ENCODE results near the gene GPBP1L1.
"Not testable (repeated sequence)": the region's sequence is repeated elsewhere in the genome, so short reads cannot be mapped to it uniquely, and the experiment has no call there.

Gene GPBP1L1

DNA sequence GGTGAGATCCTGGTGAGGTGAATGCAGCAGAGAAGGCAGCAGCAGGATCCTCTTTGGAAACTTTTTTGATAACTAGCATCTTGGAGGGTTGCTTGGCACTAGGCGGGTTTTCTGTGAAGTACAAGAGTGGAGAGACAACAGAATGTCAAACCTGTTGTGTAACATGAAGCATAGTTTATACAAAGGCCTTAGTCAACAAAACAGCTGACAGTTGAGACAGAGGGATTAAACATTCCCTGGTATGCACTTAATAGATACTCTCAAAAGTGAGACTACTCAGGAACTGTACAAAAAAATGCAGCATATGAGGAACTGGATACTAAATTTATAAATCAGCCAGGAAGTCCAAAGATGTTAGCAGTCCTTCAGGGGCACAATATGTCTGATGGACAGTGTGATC, 46.0 kb downstream of the GPBP1L1 start:
- no peak for DNase-seq (ENCODE audit: low read depth)

DNA sequence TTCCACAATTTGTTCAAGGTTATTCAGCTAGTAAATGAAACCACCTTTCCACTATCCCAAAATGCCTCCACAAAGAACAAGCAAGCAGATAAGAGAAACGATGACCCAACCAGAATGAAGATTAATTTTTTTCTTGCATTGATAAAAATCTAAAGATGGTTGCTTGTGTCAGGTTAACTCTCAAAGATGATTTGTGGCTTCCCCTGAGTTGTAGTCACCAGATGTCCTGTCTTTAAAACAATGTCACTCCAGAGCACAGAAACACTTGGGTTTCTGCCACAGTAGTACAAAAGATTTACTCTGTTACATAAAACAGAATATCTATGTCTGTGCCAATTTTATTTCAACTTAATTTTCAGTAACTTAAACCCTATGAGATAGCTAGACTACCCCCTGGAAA, 51.1 kb downstream of the GPBP1L1 start:
- no peak for DNase-seq (ENCODE audit: low read depth)

DNA sequence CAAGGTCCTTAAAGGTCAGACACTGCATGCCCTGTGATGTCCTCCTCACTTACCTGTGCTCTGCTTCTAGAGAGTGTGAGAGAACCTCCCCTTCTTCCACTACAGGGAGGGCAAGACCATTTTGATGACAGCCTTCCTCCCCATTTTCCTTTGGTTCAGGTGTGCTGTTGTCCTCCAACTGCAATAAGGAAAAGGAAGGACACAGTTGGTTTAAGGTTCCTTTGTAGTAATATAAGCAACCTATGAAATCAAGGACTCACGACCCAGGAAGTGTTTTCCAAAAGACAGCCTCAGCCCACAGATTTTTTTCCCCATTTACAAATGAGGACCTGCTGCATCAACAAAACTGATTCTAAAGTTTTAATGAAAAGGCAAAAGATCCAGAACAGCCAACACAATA, 55.9 kb downstream of the GPBP1L1 start:
- DNase-seq (ENCODE audit: low read depth): no peak

DNA sequence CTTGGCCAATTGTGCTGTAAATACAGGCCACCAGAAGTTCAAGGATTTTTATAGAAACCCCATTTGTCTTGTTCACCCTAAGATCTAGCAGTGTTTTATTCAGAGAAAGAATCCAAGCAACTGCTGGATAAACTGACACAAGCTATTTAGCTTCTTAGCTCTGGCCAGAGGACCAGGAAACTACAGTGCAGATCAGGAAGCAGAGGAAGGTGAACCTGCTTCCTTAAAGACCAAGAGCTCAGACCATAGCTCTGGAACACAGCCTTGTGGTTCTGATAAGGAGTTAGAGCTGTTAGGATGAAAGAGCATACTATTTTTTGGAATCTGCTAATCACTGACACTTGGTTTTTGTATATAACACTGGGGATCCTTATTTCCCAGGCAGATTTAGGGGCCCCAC, 57.3 kb downstream of the GPBP1L1 start:
- no peak for DNase-seq (ENCODE audit: low read depth)

DNA sequence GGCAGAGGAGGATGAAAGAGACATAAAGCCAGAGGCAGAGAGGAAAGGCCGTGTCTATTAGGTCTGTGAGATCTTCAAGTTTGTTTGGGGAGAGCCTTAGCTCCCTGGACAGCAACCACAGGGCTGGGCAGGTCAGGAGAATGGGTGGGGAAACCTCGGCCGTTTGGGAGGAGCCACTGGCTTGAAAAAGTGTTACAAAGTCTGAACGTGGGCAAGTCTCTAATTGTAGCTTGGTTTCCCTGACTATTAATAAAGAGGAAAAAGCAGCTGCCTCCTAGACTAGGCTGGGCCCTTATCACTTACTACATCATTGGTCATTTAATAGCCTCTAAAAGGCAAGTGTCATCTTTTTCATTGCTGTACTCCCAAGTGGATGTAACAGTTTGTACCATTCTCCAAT, 62.4 kb downstream of the GPBP1L1 start, which contains the start of gene CCDC17:
TSS of gene CCDC17 (minus strand) at position 83 of the 400 bp plus-strand sequence. CDS start 145 bp downstream, outside the sequence.
- DNase-seq (ENCODE audit: low read depth): no peak

DNA sequence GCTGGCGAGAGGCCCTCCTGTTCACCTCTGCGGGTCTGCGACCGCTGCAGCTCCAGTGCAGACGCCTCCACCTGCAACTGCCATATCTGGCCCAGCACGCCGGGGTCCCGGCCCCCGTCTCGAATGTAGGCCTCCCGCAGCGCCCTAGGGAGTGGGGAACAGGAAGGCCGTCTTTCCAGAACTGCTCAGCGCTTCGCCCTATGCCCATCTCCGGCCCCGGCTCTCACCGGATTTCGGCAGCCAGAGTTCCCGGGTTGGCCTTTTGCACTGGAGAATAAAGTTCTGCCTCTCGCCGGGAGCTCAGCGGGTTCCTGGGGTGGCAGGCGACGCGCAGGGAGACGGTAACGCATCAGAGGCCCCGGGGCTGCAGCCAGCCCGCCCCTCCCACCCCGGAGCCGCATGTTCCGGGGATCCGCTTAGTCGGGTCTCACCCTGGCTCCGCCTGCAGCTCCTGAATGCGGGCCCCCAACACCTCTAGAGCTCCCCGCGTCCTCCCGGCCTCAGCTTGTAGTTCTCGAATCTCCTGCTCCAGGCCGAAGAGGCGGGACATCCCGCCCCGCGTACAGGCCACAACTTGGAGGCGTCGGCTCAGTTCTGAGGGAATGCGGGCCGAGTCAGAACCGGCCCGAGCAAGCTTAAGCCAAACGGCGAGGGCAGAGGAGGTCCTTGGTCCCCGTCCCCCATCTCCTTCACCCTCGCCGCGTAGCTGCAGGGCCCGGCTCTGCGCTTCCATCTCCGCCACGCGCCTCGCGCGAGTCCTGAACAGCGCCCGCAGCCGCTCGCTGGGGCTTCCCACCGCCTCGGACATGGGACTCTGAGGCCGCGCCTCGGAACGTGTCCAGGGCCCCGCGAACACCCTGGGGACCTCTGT, 63.6 kb downstream of the GPBP1L1 start:
- no peak for DNase-seq (ENCODE audit: low read depth)

DNA sequence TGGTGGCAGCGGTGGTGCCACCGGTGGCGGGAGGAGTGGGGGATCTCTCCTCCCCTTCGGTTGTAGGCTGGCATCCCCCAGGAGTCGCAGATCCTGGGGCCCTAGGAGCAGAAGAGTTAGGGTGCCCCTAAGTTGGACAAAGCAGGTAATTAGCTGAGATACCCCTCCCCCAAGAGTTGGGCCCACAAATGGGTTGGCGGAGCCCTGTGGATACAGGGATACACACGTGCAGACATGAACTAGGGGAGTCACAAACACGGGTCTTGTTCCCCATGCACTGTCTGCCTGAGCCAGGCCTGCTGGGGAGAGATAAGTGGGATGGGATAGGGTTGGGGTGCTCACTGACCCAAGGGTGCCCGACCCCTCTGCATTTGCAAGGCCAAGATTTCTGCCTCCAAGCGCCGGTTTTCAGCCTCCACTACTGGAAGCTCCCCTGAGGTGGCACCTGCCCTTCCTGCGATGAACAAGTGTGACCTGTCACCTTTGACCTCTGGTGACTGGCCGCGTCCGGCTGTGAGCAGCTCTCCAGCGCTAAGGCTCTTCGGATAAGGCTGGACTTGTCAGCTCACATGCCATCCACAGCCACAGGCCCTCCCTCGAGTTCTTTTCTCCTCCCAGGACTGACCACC, 64.3 kb downstream of the GPBP1L1 start:
- no peak for DNase-seq (ENCODE audit: low read depth)

DNA sequence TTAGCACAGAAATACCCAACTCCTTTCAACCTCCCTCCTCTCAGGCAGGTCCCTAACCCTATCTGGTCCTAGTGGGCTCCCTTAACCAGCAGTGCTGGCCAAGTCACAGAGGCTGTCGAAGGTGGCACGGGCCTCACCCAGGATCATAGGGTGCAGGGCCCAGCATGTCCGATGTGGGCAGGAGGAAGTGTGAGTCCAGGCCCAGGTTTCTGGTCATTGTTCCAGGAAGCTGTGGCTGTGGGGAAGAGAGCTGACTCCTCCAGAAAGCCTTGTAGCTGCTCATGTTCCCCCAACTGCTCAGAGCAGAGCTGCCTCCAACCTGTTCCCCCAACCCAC, 64.9 kb downstream of the GPBP1L1 start:
- no peak for DNase-seq (ENCODE audit: low read depth)

DNA sequence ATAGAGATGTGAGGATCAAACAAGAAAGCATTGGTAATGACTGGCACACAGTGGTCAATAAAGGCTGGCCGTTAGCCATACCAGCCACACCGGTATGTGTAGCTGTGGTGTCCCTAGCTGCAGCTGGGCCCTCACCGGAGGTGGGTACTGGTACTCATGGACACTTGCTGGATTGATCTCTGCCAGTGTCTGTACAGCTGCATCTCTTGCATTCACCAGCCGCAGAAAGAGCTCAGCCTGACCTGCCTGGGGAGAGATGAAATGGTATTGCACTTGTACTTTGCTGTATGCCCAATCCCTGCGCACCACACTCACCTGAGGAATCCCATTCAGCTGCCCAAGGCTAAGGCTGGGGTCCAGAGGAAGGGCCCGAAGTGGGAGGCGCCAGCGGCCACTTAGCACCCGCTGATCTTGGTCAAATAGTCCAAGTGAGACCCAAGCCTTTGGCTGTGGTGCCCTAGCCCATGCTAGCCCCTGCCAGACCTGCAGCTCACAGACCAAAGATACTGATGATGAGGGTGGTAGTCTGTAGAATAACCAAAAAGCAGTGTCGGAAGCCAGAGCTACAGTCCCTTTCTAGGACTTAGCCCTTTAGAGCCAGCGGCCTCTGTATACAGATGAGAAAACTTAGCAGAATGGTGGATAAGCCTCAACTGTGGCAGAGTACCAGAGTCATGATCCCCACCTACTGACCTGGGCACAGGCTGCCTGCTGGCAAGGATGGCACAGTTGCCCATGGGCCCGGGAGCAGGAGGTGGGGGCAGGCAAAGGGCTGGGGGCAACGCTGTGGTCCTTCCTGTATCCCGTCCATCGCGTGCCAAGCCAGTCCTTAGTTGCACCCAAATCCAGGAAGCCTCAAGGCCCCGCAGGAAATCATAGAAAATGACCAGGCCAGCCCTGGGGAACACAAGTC, 65.5 kb downstream of the GPBP1L1 start:
- no peak for DNase-seq (ENCODE audit: low read depth)

DNA sequence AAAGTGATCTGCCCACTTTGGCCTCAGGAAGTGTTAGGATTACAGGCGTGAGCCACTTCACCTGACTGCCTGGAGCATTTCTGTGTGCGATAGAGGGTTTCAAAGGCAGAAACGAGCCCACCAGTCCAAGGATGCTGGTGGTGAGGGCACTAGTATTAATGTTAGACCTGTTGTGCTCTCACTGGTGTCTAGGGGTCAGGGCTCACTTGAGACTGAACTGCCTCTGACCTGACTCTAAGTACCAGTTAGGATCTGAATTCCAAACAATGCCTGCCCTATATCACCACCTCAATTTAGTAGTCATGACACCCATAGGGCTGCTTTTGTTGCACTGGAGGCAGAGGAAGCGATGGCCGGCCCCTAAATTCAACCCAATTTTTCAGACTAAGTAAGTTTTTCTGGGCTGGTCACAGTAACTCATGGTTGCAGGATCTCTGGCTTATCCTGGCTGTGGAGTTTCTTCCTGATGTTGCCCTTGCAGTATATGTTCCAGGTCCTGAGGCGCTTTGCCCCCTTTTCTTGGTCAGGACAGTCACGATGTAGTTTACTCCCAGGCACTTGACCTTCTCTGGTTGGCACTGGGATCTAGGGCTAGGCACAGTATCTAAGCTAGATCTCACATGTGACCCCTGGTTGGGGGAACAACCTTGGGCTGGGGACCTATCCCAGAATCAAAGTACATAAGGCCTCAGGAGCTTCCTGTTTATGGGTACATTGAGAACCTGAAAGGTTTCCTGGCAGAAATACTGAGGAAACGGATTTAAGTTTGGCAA, 67.0 kb downstream of the GPBP1L1 start:
- no peak for DNase-seq (ENCODE audit: low read depth)

DNA sequence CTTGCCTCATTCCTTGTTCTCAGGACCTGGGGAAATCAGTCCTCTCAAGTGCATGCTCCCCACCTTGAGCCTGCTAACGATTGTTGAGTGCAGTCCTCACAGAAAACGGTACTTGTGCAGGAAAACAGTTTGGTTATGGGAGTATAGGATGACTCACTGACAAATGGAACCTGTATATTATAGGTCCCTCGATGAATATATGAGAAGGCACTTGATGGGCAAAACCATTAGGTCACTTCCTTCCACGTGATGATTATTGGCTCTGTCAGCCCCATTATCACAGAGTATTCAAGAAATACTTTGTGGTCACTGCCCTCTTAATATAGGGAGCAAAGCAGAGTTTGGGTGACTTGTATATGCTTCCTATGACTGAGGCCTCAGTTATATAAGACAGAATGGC, 68.7 kb downstream of the GPBP1L1 start:
- DNase-seq (ENCODE audit: low read depth): no peak

DNA sequence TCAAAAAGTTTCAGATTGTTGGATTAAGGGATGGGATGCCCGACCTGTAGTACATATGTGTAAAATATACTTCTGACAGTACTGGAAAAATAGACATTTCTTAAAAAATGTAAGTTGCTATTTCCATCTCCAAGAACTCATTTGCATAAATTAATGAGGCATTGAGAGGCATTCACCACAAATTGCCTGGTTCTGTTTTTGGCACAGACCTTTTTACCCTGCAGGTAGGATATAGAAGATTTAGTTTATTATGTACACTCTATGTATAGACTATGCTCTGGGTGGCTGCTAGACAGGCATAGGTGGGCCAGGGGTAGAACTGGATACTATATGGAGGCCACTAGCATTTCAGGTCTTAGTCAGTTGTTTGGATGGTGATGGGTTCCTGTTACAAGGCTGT, 70.4 kb downstream of the GPBP1L1 start:
- DNase-seq (ENCODE audit: low read depth): no peak

DNA sequence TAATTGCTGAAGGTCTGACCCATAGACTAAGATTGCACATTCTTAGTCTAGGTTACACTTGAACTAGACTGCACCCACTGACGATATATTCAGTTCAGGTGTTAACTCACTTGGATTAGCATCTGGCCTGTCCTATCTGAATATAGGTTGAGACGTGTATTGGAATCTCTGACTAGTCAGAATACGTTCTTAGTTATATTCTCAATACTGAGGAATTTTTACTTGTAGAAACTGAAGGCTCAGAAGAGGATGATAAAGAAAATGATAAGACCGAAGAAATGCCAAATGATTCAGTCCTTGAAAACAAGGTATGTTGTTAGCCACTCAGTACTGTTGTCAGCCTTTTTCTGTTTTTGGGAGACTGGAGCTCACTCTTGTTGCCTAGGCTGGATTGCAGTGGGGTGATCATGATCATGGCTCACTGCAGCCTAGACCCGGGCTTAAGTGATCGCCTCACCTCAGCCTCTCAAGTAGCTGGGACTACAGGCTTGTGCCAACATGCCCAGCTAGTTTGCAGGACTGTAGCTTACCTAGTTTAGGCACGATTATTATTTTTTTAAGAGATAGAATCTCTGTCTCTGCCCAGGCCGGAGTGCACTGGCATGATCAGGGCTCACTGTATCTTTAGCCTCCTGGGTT, 73.3 kb downstream of the GPBP1L1 start:
- DNase-seq (ENCODE audit: low read depth): no peak

DNA sequence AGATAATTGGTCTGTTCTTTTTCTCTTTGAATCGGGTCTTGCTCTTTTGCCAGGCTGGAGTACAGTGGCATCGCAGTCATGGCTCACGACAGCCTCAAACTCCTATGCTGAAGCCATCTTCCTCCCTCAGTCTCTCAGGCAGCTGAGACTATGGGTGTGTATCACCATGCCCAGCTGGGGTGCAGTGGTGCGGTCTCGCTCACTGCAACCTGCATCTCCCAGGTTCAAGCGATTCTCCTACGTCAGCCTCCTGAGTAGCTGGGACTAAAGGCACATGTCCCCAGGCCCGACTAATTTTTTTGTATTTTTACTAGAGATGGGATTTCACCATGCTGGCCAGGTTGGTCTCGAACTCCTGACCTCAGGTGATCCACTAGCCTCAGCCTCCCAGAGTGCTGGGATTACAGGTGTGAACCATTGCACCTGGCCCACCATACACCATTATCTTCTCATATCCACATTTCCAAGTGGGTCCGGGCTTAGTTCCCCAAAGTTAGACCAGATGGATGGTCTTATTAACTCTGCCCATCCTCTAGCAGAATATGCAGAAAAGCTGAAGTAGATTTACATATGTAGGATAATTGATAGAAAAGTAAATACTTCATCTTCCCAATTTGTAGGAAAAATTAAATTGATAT, 75.6 kb downstream of the GPBP1L1 start:
- DNase-seq (ENCODE audit: low read depth): no peak

DNA sequence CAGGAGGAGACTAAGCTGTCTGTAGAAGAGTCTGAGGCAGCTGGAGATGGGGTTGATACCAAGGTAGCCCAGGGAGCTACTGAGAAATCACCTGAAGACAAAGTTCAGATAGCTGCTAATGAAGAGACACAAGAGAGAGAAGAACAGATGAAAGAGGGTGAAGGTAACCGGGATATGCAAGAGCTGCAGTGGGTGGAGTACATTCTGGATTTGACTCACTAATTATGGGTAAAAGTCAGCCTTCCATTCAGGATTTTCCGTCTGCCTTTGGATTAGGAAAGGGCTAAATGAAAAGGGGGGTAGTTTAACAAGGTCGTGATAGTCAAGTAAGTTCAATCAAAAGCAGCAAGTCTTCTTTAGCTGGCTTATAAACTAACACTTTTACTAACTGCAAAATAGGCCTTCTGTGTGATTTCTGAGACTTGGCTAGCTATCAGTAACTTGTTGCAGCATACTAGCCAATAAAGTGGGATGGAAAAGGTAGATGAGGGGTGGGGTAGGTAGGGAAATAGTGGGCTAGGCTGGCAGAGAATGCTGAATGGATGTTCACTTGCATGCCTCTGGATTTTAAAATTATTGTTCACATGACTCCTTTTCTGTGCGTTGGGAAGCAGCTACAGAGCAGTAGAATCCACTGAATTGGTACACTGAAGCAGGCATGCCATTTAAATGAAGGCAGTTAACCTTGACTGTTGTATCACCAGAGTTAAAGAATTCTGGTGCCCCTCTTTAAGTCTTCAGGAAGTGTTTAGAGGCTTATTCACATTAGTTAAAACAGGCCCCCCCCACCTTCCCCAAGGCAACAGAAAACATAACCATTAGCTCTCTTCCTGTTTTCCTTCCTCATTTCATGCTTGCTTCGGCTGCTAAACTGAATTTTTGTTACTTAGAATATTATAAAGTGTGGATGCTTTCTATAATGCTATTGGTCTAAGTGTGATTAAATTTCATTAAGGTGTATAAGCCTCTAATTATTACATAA, 77.9 kb downstream of the GPBP1L1 start:
- no peak for DNase-seq (ENCODE audit: low read depth)

DNA sequence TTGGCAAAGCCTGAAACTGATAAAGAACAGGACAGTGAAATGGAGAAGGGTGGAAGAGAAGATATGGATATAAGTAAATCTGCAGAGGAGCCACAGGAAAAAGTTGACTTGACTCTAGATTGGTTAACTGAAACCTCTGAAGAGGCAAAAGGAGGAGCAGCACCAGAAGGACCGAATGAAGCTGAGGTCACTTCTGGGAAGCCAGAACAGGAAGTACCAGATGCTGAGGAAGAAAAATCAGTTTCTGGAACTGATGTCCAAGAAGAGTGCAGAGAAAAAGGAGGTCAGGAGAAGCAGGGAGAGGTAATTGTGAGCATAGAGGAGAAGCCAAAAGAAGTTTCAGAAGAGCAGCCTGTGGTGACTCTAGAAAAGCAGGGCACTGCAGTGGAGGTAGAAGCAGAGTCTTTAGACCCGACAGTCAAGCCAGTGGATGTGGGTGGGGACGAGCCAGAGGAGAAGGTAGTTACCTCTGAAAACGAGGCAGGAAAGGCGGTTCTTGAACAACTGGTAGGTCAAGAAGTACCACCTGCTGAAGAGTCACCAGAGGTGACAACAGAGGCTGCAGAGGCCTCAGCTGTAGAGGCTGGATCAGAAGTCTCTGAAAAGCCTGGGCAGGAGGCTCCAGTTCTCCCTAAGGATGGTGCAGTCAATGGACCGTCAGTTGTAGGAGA, 78.8 kb downstream of the GPBP1L1 start:
- DNase-seq (ENCODE audit: low read depth): no peak

DNA sequence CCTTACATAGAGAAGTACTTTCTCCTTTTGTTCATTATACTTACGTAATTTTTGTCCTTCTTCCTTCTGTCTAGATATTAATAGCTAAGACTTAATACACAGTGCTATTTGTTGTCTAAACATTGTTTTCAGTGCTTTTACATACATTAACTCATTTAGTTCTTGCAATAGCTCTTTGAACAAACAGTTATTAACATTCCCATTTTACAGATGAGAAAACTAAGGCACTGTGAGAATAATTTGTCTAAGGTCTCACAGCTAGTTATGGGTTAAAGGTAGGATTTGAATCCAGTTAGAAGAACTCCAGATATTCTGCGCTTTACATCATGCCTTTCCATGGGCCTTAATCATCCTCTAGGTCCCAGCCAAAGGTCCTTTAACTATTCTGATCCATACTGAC, 82.1 kb downstream of the GPBP1L1 start:
- no peak for DNase-seq (ENCODE audit: low read depth)

DNA sequence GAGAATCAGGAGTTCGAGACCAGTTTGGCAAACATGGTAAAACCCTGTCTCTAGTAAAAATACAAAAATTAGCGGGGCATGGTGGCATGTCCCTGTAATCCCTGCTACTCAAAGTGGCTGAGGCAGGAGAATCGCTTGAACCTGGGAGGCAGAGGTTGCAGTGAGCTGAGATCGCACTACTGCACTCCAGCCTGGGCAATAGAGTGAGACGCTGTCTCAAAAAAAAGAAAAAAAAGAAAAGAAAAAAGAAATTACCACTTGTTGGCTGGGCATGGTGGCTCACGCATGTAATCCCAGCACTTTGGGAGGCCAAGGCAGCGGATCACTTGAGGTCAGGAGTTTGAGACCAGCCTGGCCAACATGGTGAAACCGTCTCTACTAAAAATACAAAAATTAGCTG, 89.6 kb downstream of the GPBP1L1 start:
- DNase-seq (ENCODE audit: low read depth): not testable (repeated sequence)

DNA sequence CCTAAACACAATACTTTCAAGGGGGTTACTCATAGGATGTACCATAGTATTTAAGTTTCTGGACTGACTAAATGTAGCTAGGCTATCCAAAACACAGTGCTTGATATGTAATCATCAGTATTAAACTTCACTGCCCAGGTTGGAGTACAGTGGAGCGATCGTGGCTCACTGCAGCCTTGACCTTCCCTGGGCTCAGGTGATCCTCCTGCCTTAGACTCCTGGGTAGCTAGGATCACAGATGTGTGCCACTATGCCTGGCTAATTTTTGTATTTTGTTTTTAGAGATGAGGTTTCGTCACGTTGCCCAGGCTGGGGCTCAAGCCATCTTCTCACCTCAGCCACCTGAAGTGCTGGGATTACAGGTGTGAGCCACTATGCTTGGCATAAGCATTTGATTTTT, 91.9 kb downstream of the GPBP1L1 start:
- DNase-seq (ENCODE audit: low read depth): no peak

Measured in non-pigmented ciliary epithelial cell (primary cell).